Stimulated activated CD4-positive, alpha-beta T cell treated with anti-CD3 and anti-CD28 coated beads, Interleukin-2, amount 100 ng/mL, for 4 hours (primary cell): Measurements from ENCODE around the gene ROBO4.
A peak's percentile ranks its signal among the peaks of the same experiment; 100 is the strongest.

Source experiments
- DNase-seq: peaks from one replicate; pipeline ENCODE4 v3.0.0-alpha.2; 2020; ENCODE audit warnings: low read depth

Gene ROBO4

DNA sequence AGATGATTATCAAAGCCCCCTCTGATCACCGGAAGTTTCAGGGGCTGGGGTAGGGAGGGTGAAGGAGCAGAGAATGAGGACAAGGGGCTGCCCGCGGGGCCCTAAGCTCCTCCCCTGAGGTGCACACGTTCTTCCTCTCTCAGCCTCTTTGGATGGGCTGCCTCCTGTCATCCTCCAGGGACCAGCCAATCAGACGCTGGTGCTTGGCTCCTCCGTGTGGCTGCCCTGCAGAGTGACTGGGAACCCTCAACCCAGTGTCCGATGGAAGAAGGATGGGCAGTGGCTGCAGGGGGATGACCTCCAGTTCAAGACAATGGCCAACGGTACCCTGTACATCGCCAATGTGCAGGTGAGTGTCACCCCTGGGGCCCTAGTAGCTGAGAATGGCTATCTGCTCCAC, 24.9 kb downstream of the ROBO4 start:
- DNase-seq: no peak

DNA sequence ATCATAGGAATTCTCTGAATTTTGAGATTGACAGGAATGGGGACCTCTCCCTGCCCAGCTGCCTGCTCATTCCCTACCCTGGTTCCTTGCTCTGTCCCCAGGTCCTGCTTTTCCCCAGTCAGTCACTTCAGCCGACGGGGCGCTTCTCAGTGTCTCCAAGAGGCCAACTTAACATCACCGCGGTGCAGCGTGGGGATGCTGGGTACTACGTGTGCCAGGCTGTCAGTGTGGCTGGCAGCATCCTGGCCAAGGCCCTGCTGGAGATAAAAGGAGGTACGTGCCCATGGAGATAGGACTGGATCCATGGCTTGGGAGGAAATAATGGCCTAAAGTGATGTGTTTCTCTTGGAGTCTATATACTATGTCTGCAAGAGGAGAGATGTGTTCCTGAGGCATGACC, 25.4 kb downstream of the ROBO4 start:
- DNase-seq: no peak

DNA sequence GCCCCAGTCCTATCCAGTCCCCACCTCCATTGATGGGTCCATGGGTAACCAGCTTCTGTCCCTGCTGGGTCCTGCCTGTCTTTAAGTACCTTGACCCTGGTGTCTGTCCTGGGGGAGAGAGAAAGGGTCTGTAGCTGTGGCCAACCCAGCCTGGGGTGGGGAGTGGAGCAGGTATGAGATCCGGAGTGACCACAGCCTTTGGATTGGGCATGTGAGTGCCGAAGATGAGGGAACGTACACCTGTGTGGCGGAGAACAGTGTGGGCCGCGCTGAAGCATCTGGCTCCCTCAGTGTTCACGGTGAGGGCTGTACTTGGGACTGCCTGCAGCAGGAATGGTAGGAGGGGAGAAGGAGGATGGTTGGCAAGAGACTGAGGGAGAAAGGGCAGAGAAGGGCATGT, 27.2 kb downstream of the ROBO4 start:
- DNase-seq: no peak

DNA sequence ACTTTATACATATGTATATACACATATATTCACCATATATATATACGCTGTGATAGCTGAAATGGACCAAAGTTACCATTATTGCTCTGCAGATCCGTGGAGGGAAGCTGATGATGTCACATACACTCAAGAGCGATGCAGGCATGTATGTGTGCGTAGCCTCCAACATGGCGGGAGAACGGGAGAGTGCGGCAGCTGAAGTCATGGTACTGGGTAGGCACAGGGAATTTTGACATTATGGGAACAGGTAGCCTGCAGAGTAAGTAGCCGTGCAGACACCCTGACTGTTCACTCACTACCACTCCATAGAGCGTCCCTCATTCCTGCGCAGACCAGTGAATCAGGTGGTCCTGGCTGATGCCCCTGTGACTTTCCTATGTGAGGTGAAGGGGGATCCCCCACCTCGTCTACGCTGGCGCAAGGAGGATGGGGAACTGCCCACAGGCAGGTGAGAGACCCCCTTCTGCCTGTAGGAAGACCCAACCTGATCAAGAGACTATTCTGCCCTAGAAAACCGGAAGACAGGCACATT, 27.7 kb downstream of the ROBO4 start:
- no peak for DNase-seq

DNA sequence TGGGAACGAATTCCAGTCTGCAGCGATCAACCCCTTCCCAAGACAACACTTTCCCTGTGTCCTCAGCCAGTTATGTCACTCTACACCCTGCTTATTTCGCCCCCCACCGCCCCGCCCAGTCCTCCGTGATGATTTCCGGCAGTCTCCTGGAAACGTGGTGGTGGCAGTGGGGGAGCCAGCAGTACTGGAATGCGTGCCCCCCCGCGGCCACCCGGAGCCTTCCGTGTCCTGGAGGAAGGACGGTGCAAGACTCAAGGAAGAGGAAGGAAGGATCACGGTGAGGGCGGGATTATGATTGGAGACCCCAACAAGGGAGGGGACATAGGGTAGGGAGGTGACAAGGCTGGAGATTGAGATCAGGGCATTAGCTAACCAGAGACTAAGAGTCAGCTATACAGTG, 28.3 kb downstream of the ROBO4 start:
- DNase-seq: no peak

DNA sequence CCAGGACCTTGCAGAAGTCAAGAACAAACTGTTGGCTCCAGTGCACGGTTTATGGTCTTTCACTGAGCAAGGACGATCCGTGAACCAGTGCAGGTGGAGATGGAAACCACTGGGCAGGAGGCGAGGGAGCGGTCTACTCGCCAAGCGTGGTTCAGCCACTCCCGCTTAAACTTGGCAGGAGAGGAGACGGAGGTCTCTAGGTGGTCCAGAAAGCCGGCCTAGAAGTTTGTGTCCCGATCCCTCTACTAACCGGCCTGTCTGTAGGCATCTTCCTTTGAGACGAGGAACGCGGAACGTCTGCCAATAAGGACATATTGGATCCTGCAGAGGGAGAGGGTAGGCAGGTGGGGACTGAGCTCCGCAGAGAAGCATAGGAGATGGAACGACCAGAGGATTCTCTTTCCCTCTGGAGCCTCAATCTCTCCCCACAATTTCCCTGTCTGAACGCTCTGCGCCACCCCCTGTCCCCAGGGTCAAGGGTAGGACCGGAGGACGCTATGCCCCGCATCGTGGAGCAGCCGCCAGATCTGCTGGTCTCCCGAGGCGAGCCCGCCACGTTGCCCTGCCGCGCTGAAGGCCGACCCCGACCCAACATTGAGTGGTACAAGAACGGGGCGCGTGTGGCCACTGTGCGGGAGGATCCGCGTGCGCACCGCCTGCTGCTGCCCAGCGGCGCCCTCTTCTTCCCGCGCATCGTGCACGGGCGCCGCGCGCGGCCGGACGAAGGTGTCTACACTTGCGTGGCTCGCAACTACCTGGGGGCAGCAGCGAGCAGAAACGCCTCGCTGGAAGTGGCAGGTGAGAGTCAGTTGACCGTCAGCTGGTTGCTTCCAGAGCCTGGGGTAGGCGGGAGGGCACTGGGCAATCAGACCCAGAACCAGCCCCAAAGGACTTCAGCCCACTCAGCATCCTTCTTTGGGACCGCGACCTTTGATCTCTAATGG, 29.1 kb downstream of the ROBO4 start:
- no peak for DNase-seq

DNA sequence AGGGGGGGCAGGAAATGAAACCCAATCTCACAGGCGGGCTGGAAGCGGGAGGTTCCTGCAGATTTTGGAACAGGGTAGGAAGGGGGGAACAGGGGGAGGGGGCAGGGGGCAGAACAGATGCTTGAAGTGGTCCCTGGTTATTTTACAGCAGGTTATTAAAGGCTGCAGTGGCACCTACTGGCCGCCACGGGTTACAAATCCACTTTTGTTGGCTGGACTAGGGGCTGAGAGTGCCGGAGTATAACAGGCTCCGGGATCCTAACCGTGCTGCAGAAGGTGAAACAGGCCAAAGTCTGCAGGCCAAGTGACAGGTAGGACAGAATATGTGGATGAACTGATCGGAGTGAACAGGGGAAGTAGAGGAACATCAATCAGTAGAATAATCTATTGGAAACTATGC, 30.0 kb downstream of the ROBO4 start:
- DNase-seq: no peak

DNA sequence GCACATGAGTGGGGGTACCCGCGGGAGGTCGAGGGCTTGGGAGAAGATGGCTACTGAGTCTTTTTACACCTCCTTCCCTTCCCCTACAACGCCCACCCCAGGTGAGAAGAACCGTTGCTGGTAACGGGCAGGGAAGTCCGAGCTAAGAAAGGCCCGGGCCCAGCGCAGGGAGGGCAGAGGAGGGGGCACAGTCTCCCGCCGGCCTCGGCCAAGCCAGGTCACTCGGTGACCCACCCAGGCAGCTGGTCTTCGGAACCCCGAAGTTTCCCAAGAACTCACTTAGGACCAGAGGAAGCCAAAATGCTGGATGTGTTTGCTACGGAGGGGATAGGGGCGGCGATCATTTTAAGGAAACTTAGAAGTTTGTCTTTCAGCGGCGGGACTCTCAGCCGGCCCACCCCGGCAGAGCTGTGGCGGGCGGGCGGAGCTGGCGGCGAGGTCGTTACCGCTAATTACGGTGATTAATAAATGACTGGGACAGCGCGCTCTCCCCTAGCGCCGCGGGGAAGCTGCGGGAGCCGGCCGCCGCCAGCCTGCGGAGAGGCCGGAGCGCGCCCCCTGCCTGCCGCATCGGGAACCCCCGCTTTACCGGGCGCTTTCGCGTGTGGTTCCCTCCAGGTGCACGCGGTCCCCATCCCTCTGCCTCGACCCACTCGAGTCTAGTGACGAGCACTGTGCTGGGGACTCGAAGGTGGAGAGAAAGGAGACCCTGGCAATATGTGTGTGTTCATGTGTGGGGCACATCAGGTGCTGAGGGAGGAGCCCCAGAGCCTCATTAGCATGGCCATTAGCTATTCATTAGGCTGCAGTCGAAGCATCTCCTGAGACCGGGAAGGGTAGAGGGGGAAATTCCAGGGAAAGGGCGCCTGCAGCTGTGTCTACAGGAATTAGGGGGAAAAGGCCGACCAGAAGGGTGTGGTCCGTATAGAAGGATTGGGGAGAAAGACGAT, 31.5 kb downstream of the ROBO4 start:
- DNase-seq: peak; percentile 28

DNA sequence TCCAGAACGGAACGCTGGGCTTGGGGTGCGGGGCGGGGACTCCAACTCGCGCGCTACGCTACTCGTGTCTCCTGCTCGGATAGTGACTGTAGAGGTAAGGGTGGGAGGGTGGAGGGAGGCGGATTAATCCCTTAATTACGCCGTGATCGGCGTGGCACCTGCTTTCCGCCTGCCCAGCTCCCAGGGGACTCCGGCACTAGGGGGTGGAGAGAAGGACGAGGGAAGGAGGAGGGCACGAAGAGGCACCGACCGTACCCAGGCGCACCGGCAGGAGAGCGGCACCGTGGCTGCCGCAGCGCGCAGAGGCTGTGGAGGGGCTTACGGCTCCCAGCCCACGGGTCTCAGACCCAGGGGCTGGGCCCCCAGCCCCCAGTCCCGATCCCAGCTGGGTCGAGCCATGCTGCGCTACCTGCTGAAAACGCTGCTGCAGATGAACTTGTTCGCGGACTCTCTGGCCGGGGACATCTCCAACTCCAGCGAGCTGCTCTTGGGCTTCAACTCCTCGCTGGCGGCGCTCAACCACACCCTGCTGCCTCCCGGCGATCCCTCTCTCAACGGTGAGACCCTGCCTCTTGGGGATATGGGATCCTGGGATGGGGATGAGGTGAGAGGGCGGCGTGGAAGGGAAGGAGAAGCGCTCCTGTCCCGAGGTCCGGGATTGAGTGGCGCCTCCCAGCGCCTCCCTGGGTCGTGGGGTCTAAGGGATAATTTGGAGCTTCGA, 32.3 kb downstream of the ROBO4 start, which contains the start of gene ROBO3:
TSS of gene ROBO3 (plus strand) at position 252 of the 721 bp plus-strand sequence. CDS start at position 398, 146 bp downstream.
- DNase-seq: no peak

DNA sequence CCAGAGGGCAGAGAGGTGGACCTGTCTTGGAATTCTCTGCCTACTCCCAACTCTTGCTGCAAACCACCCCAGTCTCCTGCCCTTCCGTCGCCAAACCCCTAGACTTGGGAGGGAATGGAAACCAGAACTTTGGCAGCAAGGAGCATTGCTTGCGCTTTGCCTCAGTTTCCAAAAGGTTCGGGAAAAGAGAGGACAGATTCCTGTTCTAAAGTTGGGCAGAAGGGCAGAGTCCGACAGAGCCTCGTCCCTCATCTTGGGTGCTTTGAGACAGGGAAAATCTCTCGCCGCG, 32.8 kb downstream of the ROBO4 start:
- no peak for DNase-seq

DNA sequence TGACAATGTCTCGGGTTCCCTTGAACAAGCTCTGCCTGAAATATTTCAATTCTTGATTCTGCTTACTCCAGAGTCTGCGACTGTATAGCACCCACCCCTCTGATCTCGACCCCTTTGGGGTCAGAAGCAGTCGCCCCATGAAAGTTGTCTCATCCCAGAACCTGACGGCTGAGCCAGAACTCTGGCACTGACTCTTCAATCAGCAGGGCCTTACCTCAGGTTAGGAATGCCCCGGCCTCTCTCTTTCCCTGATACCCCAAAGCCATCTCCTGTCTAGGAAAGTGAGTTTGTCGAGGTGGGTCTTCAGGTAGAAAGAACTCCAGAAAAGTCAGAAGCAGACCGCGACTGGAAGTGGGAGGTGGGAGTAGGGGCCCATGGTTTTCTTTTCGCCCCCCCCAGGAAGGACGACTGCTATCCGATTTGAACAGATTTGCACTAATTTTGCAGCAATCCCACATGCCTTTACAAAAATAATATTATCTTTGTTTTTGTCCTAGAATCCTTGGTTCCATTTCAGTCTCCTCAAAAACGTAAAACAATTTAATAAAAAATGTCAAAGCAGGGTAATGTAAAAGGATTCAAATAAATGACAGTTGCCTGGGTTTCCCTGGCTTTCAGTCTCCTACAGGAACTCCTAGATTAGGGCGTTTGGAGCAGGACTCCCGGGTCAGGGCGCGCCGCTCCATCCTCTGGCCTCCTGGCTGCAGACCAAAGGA, 33.3 kb downstream of the ROBO4 start:
- no peak for DNase-seq

DNA sequence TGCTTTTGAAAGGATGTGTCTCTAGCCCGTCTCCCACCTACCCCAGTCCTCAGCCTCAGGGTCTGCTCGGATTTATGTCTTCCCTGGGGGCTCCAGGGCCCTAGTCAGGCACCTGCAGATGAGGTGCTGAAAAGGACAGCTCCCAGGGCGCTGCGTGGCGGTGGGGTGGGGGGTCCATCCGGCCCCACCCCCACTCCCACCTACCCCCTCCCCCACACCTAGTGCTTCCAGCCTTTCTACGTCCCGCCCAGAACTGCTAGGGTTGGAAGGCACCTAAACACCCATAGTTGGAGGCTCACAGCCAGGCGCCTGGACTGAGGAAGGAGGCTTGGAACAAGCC, 33.9 kb downstream of the ROBO4 start:
- no peak for DNase-seq

DNA sequence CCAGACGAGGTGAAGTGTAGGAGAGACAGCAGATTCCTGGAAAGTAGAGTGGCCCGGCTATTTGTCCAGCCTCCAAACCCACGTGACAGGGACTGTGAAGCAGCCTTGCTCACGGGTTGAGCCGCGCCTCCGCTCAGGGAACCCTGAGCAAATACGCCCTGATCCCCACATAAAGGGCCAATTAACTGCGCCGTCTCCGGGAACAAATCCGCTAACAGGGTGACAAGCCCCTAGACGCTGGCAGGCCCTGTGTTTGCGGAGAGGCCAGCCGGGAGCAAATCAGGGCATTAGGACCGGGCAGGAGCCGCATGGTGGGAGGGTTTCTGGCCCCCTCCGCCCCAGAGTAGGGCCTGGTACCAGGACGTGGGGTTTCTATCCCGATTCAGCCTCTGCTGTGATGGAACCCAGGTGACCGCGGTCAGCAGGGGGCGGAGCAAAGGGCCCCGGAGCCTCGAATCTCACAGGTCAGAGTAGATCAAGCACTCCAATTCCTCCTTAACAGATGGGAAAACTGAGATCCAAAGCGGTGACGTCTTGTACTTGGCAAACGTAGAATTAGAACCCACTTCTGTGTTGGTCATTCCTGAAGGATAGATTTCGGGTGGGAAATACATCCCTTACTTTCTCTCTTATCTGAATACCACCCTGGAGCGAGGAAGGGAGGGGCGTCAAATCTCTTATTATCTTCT, 34.4 kb downstream of the ROBO4 start:
- no peak for DNase-seq

DNA sequence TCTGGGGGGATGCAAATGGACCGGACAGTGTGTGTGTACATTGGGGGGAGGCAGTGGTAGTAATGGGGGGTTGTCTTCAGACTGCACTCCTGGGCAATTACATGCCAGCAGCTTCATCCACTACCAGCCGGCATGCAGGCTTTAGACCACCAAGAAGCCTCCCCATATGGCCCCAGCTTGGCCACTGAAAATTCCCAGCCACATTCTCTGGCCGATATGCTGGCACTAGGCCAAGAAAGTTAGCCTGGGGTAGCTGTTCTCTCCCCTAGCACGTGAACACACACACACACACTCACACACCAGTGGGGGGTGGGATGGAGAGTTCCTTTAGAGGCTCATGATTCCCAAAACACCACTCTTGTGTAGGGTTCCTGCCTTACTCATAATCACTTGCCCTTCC, 36.0 kb downstream of the ROBO4 start:
- no peak for DNase-seq

DNA sequence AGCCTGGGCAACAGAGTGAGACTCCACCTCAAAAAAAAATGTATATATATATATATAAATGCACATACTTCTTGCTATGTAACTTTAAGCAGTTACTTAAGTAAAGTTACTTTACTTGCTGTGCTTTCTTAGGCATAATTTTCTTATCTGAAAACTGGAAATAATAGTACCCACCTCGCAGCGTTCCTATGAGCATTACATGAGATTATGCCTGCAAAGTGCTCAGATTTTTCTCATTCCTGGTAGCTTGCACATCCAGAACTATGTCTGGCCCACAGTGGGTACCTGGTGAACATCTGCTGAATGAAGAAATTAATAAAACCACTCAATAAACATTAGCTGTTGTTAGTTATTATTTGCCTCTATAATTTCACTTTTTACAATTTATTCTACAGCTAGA, 38.5 kb downstream of the ROBO4 start:
- DNase-seq: no peak

DNA sequence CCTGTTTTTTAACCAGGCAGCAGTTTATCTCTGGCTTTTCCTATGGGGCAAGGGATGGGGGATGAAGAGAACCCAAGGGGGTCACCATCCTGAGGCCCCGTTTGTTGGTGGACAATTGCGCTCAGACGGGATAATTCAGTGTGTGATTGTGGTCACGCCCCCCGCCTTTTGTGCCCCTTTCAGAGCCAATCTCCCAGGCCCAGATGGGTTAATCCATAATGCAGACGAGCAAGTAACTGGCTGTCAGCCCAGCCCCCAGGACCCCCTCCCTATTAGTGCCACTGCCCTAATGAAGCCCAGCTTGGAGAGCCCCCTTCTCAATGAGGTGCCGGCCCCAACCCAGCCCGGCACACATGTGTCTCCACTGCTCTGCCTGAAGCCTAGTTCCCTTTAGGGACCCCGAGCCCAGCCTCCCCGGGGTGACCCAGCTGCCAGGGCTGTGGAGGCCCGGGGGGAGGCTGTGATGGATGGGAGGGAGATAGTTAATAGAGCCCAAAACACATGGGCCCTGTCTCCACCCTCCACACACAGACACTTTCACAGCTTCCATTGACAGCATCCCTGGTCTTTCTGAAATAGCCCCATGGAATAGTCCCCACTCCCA, 51.5 kb downstream of the ROBO4 start:
- DNase-seq: no peak

DNA sequence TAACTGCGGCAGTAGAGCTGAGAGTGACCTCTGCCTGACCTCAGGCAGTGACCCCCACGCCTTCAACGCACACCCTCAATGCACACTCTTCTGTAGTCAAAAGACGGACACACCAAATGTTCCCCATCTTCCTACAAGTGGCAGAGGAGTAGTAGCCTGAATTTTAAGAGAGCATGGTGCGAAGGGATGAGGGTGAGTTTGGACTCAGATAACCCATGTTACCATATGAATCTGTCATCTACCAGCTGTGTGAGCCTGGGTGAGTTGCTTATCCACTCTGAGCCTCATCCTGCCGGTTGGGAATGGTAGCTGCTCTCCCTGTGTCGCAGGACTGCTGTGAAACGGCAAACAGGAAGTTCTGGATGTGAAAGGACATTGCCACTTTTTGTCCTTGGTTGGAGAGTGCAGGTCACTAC, 53.0 kb downstream of the ROBO4 start:
- no peak for DNase-seq

DNA sequence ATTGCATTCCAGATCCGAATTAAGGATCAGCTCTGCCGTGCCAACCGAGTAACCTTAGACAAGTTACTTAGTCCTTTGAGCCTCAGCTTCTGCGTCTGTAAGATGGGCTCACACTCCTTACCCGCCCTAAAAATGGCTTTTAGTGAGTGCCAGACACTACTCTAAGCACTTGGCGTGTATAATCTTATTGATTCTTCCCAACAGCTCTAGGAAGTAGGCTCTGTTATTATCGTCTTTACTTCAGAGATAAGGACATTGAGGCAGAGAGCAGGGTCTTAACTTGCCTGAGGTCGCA, 54.1 kb downstream of the ROBO4 start:
- DNase-seq: no peak

DNA sequence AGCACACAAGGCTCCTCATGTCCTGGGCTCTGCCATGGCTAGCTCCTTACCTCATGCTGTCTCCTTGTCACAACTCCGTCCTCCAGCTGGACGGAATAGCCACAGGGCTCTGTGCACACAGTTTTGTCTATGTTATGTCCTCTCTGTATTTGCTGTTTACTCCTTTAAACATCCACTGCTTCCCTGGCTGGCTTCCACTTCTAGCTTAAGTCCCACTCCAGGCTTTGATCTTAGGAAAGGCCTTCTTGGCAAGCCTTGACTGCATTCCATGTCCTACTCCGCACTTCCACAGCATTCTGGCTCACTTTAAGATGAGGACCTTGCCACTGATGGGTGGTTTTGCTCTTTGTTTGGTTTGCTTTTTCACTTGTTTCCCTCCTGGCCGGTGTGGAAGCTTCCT, 55.4 kb downstream of the ROBO4 start:
- no peak for DNase-seq

DNA sequence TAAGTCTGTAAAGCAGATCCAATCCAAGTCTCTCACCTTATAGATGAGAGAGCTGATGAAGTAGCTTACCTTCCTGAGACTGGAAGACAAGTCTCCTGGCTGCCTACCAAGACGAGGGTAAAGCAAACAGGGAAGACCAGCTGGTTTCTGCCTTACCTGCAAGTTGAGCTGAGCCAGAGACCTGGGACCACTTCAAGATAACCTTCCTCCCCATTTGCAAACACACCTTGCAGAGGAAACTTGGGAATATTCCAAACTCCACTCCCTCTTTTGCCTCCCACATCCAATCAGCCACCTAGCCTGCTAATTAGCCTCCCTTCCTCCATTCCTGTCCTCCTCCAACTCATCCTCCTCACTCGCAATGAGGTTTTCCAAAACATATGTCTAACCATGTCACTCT, 55.8 kb downstream of the ROBO4 start:
- no peak for DNase-seq

DNA sequence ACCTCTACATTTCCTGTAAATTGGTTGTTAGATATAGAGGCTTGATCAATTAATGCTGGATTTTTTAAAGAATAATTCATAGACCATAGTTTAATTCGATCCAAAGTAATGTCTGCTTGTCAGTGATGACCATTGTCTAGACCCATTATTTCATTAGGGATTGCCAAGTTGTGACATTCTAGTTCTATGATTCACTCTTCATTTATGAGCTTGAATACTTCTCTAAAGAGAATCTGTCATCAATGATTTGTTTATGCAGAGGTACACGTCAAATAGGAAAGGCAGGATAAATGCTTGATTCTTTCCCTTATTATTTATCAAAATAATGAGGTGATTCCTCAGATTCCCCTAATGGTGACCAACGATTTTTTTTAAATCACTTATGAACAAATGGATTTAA, 56.5 kb downstream of the ROBO4 start:
- DNase-seq: no peak
